Adrenal gland (tissue), 19 donors: ENCODE data around the gene CCL26. TPM values are rescaled to one million over a fixed set of nuclear protein-coding genes. Genes with fewer than 3 reads are reported as not detected.

Experiments
- DNase-seq, 7 donors: peaks; one replicate each; pipeline ENCODE4 v3.0.0-alpha.2; 2019 to 2020
- H3K27ac ChIP-seq, 5 donors: fragments of 200-600 bp; sonication (generic) in 4 of 5; 1 replicate in 3 of 5; 2 replicates in 2 of 5; pipeline versions ENCODE4 v1.5.1 to v1.8.0; 2016 to 2020; ENCODE audit warnings: mild to moderate bottlenecking in 1 of 5
- H3K27me3 ChIP-seq: fragments of 200-600 bp; 2 replicates; pipeline ENCODE4 v1.8.0; 2021
- H3K36me3 ChIP-seq, 2 donors: fragments of 200-600 bp; replicated peaks in 1 of 2; 1 replicate in 1 of 2; 2 replicates in 1 of 2; pipeline versions ENCODE4 v1.5.1 to v1.8.0; 2018 to 2022
- H3K4me1 ChIP-seq, 2 donors: fragments of 200-600 bp; replicated peaks in 1 of 2; 1 replicate in 1 of 2; 2 replicates in 1 of 2; pipeline versions ENCODE4 v1.5.1 to v1.8.0; 2018 to 2021
- H3K4me3 ChIP-seq, 4 donors: fragments of 200-600 bp; sonication (generic) in 3 of 4; one replicate each; pipeline ENCODE4 v1.5.1; 2016 to 2018
- H3K9me3 ChIP-seq, 3 donors: fragments of 200-600 bp; sonication (generic) in 1 of 3; replicated peaks in 1 of 3; 1 replicate in 2 of 3; 2 replicates in 1 of 3; pipeline versions ENCODE4 v1.5.1 to v1.8.0; 2016 to 2021
- CTCF ChIP-seq, 6 experiments: fragments of 450-650 bp in 4 of 6; fragments of 200-600 bp in 2 of 6; sonication (generic) in 1 of 6; IDR thresholded peaks; 1 replicate in 5 of 6; 2 replicates in 1 of 6; pipeline versions ENCODE4 v1.5.1 to v1.8.0; 2016 to 2021; ENCODE audit warnings: antibody characterized with exemption in 6 of 6, mild to moderate bottlenecking in 2 of 6, moderate library complexity in 1 of 6
- POLR2A ChIP-seq, 2 donors: fragments of 450-650 bp; IDR thresholded peaks; one replicate each; pipeline ENCODE4 v1.6.1; 2017; ENCODE audit warnings: antibody characterized with exemption in 2 of 2, mild to moderate bottlenecking in 2 of 2, moderate library complexity in 1 of 2
- WGBS, 4 donors: extraction: QIAGEN DNeasy Blood & Tissue Kit in 2 of 4; methylation state at CpG; one replicate each; pipeline versions ENCODE4 v1.1.5 to v1.1.7; 2013 to 2017; 5-methylcytosine and 5-hydroxymethylcytosine counted together
- intact Hi-C, 2 donors: fragments of 100-400 bp; cut with DNase I; formaldehyde crosslinking; loops; one replicate each; pipeline versions ENCODE4 v1.14.1 to v1.15.0; 2022 to 2023
- long read RNA-seq, 10 donors: library from polyadenylated mRNA in 3 of 10; unstranded in 2 of 10; stranded (forward) in 1 of 10; transcript quantifications; one replicate each; pipeline ENCODE4 v2.0.0 and lab custom pipeline, GENCODE V29; 2021 to 2026
- polyA plus RNA-seq, 3 donors: library from polyadenylated mRNA; stranded (reverse); fragments of 200-250 nt in 2 of 3; fragments of 350-450 nt in 1 of 3; fragmentation: Illumina TruSeq in 1 of 3; extraction: RNeasy Lipid Tissue Mini Kit (QIAGEN cat#74804) in 1 of 3; gene quantifications; one replicate each; pipeline ENCODE4 v1.2.3, GENCODE V29; 2013 to 2014
- total RNA-seq, 9 donors: library from RNA; depleted of rRNA in 4 of 9; stranded (reverse); fragments of >200 nt in 4 of 9; fragments of 120-200 nt in 1 of 9; fragmentation: NEBNext Ultra II Directional in 1 of 9; extraction: Animal tissue kit (Norgen Biotek cat#: 25700) in 1 of 9; gene quantifications; one replicate each; pipeline versions ENCODE4 v1.1.0 to v1.2.4, GENCODE V29; 2013 to 2023
- donor health status: healthy with polysubstance abuse.
- donor health status: Bipolar disorder and iron deficiency.
- donor health status: DM: yes; HTN: yes; CAD: no.
- donor health status: DM: no; HTN: no; CAD: no.
- donor health status: DM: no; HTN: no; CAD: no.
- donor health status: DM: yes; HTN: yes; CAD: no.

The CCL26 gene, protein sequence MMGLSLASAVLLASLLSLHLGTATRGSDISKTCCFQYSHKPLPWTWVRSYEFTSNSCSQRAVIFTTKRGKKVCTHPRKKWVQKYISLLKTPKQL
- 1 to 10 TPM in 4 of 9 donors, under 1 TPM in 2, not detected in 3; 0.44 to 1.7 (median 1.4) TPM for total RNA-seq
- polyA plus RNA-seq: 1 to 10 TPM; 1.2 to 9.5 (median 5.2) TPM
- long read RNA-seq, donor 1: 0 reads
- long read RNA-seq, donor 2: 0 reads
- long read RNA-seq, donor 3: 0 reads
- long read RNA-seq, donor 4, partial matches to known transcripts: 0 of 4 reads
- long read RNA-seq, donor 4, other reads (novel, unspliced or antisense): 1 of 4 reads
- long read RNA-seq, donor 5, partial matches to known transcripts: 0 of 4 reads
- long read RNA-seq, donor 5, other reads (novel, unspliced or antisense): 0 of 4 reads
- long read RNA-seq, donor 6, partial matches to known transcripts: 0 of 1 reads
- long read RNA-seq, donor 6, other reads (novel, unspliced or antisense): 0 of 1 reads
- long read RNA-seq, donor 7: 0 reads
- long read RNA-seq, donor 8: 0 reads
- long read RNA-seq, donor 9: 0 reads
- long read RNA-seq, donor 10: 0 reads

DNA sequence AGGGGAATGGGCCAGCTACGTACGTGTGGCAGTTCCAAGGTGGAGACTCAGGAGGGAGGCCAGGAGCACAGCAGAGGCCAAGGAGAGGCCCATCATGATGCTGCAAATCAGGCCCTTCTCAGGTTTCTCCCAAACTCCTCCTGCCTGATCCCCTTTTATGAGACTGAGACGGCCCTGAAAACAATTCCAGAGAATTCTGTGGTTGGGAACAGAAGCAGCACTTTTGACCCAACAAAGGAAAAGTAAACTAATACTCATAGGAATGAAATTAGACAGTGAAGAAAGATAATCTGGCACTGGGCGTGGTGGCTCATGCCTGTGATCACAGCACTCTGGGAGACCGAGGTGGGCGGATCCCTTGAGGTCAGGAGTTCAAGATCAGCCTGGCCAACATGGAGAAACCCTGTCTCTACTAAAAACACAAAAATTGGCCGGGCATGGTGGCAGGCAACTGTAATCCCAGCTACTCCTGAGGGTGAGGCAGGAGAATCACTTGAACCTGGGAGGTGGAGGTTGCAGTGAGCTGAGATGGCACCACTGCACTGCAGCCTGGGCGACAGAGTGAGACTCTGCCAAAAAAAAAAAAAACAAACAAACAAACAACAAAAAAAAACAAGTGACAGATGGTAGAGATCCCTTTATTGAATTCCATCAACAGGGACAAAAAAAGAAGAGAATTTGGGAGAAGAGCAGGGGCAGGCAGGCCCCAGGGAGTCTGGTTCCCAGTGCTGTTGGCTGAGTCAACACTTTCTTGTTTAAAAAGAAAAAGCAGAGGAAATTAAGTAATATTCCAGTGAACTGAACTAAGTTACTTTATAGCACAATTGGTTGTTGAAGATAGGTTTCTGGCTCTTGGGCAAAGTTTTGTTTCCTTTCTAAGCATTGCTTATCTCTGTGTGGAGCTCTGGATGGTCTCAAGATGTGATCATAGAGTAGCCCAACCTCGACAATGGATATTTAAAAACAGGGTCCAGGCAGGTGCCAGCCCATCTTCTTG lies at the start of gene CCL26:
TSS of gene CCL26 (minus strand) at position 131 of the 997 bp plus-strand sequence. CDS start at position 96, 35 bp downstream.
- TF ChIP-seq POLR2A (IDR thresholded peaks at IDR 0.05) (no peak), CTCF (IDR thresholded peaks at IDR 0.05) (no peak)
- intact Hi-C loops: no loop called here
- Histone ChIP-seq H3K4me1 (peaks cover 0 to 5% of the 10 kb centered on the region in 2 donors), H3K36me3 (no peaks in the 10 kb centered on the region), H3K4me3 (no peak within 1 kb of the TSS), H3K27ac (peak within 1 kb of the TSS in 3 of 5 donors; percentile 32 to 81 (median 46)), H3K27me3 (no peaks in the 10 kb centered on the region), H3K9me3 (no peaks in the 10 kb centered on the region)
- peak in 6 of 7 donors; percentile 35 to 73 (median 50) for DNase-seq
- WGBS, 4 donors: 57 to 65% (median 63%) methylated on average over 9 of the region's 9 CpGs

DNA sequence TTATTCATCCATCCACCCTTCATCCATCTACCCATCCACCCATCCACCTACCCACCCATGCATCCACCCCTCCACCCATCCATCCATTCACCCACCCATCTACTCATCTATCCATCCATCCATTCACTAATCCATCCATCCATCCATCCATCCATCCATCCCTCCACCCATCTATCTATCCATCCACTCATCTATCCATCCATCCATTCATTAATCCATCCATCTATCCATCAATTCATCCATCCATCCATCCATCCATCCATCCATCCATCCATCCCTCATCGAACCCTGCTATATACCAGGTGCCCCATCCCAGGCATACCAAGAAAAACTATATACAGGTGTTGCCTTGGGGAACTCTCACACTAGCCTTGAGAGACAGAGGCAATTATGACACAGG lies 48.7 kb upstream of the CCL26 start:
- no peaks in the 10 kb centered on the region for H3K9me3 ChIP-seq
- H3K4me3 ChIP-seq: no peak overlapping the region
- no peak for DNase-seq
- no peaks in the 10 kb centered on the region for H3K4me1 ChIP-seq
- no peak overlapping the region for H3K27ac ChIP-seq
- no peak for TF ChIP-seq POLR2A (IDR thresholded peaks at IDR 0.05)
- intact Hi-C loops: no loop called here
- H3K27me3 ChIP-seq: no peaks in the 10 kb centered on the region
- 78 to 91% (median 86%) methylated on average over 1 of the region's 1 CpG for WGBS, 4 donors
- no peaks in the 10 kb centered on the region for H3K36me3 ChIP-seq

DNA sequence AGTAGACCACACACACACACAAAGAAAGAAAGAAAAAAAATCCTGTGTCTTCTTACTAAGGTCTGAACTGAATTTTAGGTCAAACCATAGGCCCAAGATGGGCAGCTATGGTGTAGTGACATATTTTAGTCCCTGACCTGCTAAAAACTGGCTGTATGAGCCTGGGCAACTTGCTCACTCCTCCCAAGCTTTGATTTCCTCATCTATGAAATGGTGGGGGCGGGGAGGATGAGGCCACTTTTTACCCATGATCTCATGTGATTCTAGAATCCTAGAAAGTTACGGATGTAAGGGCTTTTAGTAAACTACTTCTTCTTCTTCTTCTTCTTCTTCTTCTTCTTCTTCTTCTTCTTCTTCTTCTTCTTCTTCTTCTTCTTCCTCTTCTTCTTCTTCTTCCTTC lies 47.7 kb upstream of the CCL26 start:
- peak in 5 of 7 donors; percentile 26 to 58 (median 45) for DNase-seq

DNA sequence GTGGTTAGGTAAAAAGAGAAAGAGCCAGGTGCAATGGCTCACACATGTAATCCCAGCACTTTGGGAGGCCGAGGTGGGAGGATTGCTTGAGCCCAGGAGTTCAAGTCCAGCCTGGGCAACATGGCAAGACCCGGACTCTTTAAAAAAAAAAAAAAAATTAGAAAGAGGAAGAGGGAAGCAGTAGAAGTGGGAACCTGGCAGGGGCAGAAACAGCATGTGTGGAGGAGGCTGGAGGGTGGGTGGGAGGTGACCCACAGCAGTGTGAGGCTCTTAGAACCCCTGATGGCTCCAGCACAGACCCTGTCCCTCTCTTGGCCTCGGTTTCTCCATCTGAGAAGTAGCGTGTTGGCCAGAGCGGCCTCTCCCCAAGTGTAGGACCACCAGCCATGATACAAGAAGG lies 46.5 kb upstream of the CCL26 start:
- Histone ChIP-seq H3K4me3 (no peak overlapping the region), H3K27me3 (no peaks in the 10 kb centered on the region), H3K4me1 (no peaks in the 10 kb centered on the region), H3K9me3 (no peaks in the 10 kb centered on the region), H3K36me3 (no peaks in the 10 kb centered on the region), H3K27ac (no peak overlapping the region)
- no peak for TF ChIP-seq POLR2A (IDR thresholded peaks at IDR 0.05)
- no peak for TF ChIP-seq CTCF (IDR thresholded peaks at IDR 0.05)
- 74 to 88% (median 86%) methylated on average over 5 of the region's 5 CpGs for WGBS, 4 donors
- DNase-seq: no peak
- intact Hi-C loops: no loop called here

More for the DNA sequence above, 47.7 kb upstream of the CCL26 start:
- intact Hi-C loops: no loop called here
- Histone ChIP-seq H3K27ac (no peak overlapping the region), H3K4me1 (no peaks in the 10 kb centered on the region), H3K36me3 (no peaks in the 10 kb centered on the region), H3K9me3 (no peaks in the 10 kb centered on the region), H3K4me3 (no peak overlapping the region), H3K27me3 (no peaks in the 10 kb centered on the region)
- TF ChIP-seq CTCF (IDR thresholded peaks at IDR 0.05) (no peak), POLR2A (IDR thresholded peaks at IDR 0.05) (no peak)
- WGBS, 4 donors: 68 to 79% (median 75%) methylated on average over 2 of the region's 2 CpGs
